ENCODE data around the gene CNKSR3.
A peak's percentile ranks its signal among the peaks of the same experiment; 100 is the strongest.

The CNKSR3 gene

DNA sequence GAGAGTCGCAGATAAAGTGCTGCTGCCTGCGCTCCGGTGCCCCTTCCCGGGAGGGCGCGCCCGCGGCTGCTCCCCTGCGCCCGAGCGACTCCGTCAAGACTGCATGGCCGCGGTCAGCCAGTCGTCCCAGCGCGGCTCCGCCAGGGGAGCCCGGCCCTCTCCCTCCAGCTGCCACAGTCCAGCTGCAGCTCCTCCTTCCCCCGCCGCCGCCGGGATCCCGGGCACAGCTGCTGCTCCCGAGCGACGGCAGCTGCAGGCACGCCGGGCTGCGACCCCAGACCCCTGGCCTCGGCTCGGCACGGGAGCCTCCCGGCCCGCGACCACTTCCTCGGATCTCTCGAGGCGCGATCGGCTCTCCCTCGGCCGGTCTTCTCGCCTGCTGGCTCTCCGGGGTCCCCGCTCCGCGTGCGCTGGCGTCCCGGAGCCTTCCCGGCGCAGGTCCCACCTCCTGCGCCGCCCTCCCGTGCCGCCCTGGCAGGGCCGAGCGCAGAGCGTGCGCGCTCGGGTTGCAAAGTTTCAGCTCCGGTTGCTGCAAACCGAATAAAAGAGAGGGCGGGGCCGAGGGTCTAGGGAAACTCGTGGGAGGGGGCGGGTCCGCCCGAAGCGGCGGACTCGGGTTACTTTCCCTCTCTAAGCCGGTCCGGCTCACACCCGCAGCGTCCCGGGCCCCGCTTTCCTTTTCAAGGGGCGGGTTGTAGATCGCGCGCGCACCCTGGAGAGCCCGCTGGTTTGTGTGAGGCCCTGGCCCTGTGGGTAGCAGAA lies at the start of gene CNKSR3:
Gene CNKSR3, minus strand, starts transcription at position 542 of the 762 bp plus-strand sequence. CDS start 571 bp downstream, outside the sequence.
- in situ Hi-C loops (cut with MboI; ENCODE audit: low pct_unique_long_range_greater_than_20kb, low sequenced_read_pairs, unreplicated experiment) = no loop called here
- peak; percentile 73 for DNase-seq (ENCODE audit: low spot score)
- no peak for TF ChIP-seq CTCF (IDR thresholded peaks at IDR 0.05; ENCODE audit: extremely low read depth, insufficient read depth, missing control alignments)

GRCh38 chr6:154558984-154559383 lies 48.5 kb upstream of the CNKSR3 start:
- in situ Hi-C loops (cut with MboI; ENCODE audit: low pct_unique_long_range_greater_than_20kb, low sequenced_read_pairs, unreplicated experiment) = no loop called here
- TF ChIP-seq CTCF (IDR thresholded peaks at IDR 0.05; ENCODE audit: extremely low read depth, insufficient read depth, missing control alignments) = no peak
- no peak for DNase-seq (ENCODE audit: low spot score)

DNA sequence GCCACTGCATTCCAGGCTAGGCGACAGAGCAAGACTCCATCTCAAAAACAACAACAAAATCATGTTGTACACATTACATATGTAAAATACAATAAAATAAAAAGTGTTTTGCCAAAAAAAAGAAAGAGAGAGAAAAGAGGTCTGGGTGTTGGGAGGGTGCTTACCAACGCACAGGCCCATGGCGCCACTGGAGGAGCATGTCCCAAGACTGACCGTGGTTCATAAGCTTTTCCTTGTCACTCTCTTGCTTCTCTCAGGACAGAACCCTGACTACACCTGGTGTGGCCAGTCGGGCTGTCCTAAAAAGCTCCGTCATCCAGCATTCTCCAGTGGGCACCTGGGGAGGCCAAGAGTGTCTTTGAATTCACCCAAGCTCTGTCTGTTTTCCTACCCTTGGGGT lies 48.0 kb upstream of the CNKSR3 start:
- TF ChIP-seq CTCF (IDR thresholded peaks at IDR 0.05; ENCODE audit: extremely low read depth, insufficient read depth, missing control alignments) = no peak
- in situ Hi-C loops (cut with MboI; ENCODE audit: low pct_unique_long_range_greater_than_20kb, low sequenced_read_pairs, unreplicated experiment) = no loop called here
- no peak for DNase-seq (ENCODE audit: low spot score)

DNA sequence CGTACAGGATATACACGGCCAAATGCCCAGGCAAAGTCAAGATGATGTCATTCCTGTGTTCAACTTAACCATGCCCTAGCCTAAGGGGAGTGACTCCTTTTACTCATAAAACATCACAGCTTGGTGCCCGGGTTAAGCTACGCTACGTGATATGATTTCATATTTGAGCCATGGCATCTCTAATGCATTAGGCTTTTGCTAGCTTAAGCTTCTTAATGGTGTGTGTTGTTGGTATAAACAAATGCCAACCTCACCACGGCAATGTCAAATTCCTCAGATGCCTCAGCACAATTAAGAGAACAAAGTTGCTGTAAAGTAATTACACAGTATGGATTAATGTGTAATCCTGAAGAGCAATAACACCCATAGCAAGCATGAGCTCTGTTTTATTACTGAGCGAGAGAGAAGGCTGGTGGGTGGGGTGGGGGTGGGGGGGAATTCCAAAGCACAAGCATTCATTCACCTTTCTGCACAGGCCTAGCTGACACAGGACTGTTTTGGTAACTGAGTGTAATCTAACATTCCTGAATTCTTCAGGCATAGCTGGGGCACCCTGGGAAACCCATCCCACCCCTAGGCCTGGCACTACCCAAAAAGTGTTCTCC lies 44.7 kb upstream of the CNKSR3 start:
- in situ Hi-C loops (cut with MboI; ENCODE audit: low pct_unique_long_range_greater_than_20kb, low sequenced_read_pairs, unreplicated experiment) = no loop called here
- DNase-seq (ENCODE audit: low spot score) = no peak
- no peak for TF ChIP-seq CTCF (IDR thresholded peaks at IDR 0.05; ENCODE audit: extremely low read depth, insufficient read depth, missing control alignments)

GRCh38 chr6:154554491-154554890 lies 44.0 kb upstream of the CNKSR3 start:
- TF ChIP-seq CTCF (IDR thresholded peaks at IDR 0.05; ENCODE audit: extremely low read depth, insufficient read depth, missing control alignments) = no peak
- in situ Hi-C loops (cut with MboI; ENCODE audit: low pct_unique_long_range_greater_than_20kb, low sequenced_read_pairs, unreplicated experiment) = no loop called here
- no peak for DNase-seq (ENCODE audit: low spot score)

DNA sequence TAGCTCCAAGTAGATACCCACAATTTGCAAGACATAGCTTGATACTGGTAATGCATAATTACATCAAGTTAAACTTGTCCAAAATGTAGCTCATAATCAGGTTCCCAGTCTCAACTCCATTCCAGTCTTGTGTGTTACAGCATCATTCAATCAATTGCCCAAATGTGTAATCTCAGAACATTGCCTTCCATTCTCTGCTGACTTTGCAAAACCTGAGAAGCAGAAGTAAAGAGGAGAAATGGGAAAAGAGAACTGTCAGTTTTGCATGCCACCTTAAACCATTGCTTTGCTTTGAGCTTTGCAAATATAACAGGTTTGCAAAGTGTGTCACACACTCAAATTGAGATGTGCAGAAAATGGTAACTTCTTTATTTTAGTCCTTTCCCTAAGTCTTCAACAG lies 40.3 kb upstream of the CNKSR3 start:
- no peak for DNase-seq (ENCODE audit: low spot score)
- no peak for TF ChIP-seq CTCF (IDR thresholded peaks at IDR 0.05; ENCODE audit: extremely low read depth, insufficient read depth, missing control alignments)
- in situ Hi-C loops (cut with MboI; ENCODE audit: low pct_unique_long_range_greater_than_20kb, low sequenced_read_pairs, unreplicated experiment) = no loop called here

Data from GM13977 (cell line).